HepG2 (cell line): ENCODE data around the gene AFAP1. TPM values are rescaled to one million over a fixed set of nuclear protein-coding genes. Genes with fewer than 3 reads are reported as not detected.

ENCODE experiments used
- ATAC-seq: fragments of 200-7000 bp; cut with Tn5 transposase; 3 replicates; pipeline ENCODE4 v1.9.1; 2020; ENCODE audit warnings: mild to moderate bottlenecking, moderate library complexity
- BruUV-seq: library from RNA; stranded (reverse); fragments of 400-500 nt; replicated peaks from 2 replicates; lab custom pipeline; 2021; lab: Mats Ljungman, UMichigan
- CTCF ChIA-PET: fragments of 300-600 bp; formaldehyde crosslinking; extraction: SDS; loops from one replicate; lab custom pipeline; 2021; ENCODE audit warnings: low total read pairs, inconsistent platforms, low intra/inter-chr PET ratio; lab: Yijun Ruan, JAX
- POLR2A ChIA-PET: fragments of 350-600 bp; sonication (Branson Sonifier 250); formaldehyde crosslinking; loops from one replicate; lab custom pipeline; 2020; ENCODE audit warnings: antibody characterized with exemption, inconsistent platforms; lab: Yijun Ruan, JAX
- DNase-seq: peaks from one replicate; pipeline ENCODE4 v3.0.0-alpha.2; 2015; ENCODE audit warnings: low spot score
- FAIRE-seq: peaks from 3 replicates; lab custom pipeline; 2011; peaks lifted over from hg19 to GRCh38; lab: Jason Lieb, UNC
- H2AFZ ChIP-seq: one replicate; pipeline ENCODE4 v1.6.1; 2011; ENCODE audit warnings: low read length, inconsistent platforms
- H3K27ac ChIP-seq: fragments of 300-600 bp; 3 replicates; pipeline ENCODE4 v1.8.0; 2011; ENCODE audit warnings: mixed run types, mild to moderate bottlenecking, mixed read lengths, low read length, inconsistent platforms; ENCODE audit not compliant: insufficient read depth; ENCODE audit errors: extremely low read length
- H3K27me3 ChIP-seq, 2 experiments: fragments of 200-600 bp in 1 of 2; 2 replicates in 1 of 2; 3 replicates in 1 of 2; pipeline versions ENCODE4 v1.6.0 to v1.8.0; 2011; ENCODE audit warnings: low read length in 2 of 2, mild to moderate bottlenecking in 2 of 2, moderate library complexity in 2 of 2, inconsistent platforms in 1 of 2; ENCODE audit not compliant: insufficient read depth in 2 of 2, control insufficient read depth in 1 of 2
- H3K36me3 ChIP-seq, 2 experiments: fragments of 200-600 bp in 1 of 2; replicated peaks in 1 of 2; 2 replicates in 1 of 2; 3 replicates in 1 of 2; pipeline versions ENCODE4 v1.5.1 to v1.8.0; 2011; ENCODE audit warnings: low read length in 2 of 2, inconsistent platforms in 1 of 2; ENCODE audit not compliant: insufficient read depth in 2 of 2, control insufficient read depth in 1 of 2
- H3K4me1 ChIP-seq: 2 replicates; pipeline ENCODE4 v1.5.1; 2012; ENCODE audit warnings: low read length, inconsistent platforms; ENCODE audit not compliant: insufficient read depth
- H3K4me2 ChIP-seq: 2 replicates; pipeline ENCODE4 v1.6.0; 2011; ENCODE audit warnings: low read depth, low read length, inconsistent platforms
- H3K4me3 ChIP-seq, 3 experiments: fragments of 200-600 bp in 1 of 3; sonication (generic), shearing (Covaris generic) in 1 of 3; replicated peaks in 1 of 3; 2 replicates each; pipeline ENCODE4 v1.5.1; 2011 to 2016; ENCODE audit warnings: low read length in 3 of 3, inconsistent platforms in 2 of 3, low read depth in 2 of 3, mild to moderate bottlenecking in 2 of 3, control low read depth in 1 of 3, mixed read lengths in 1 of 3; ENCODE audit not compliant: insufficient read depth in 1 of 3
- H3K79me2 ChIP-seq: one replicate; pipeline ENCODE4 v1.6.1; 2011; ENCODE audit warnings: low read length, inconsistent platforms; ENCODE audit not compliant: insufficient read depth
- H3K9ac ChIP-seq: 2 replicates; pipeline ENCODE4 v1.6.0; 2011; ENCODE audit warnings: mild to moderate bottlenecking, low read depth, low read length, inconsistent platforms; ENCODE audit not compliant: insufficient read depth
- H3K9me3 ChIP-seq: 2 replicates; pipeline ENCODE4 v1.5.1; 2012; ENCODE audit warnings: mild to moderate bottlenecking, low read length
- H4K20me1 ChIP-seq: 2 replicates; pipeline ENCODE4 v1.6.0; 2011; ENCODE audit warnings: inconsistent platforms, mild to moderate bottlenecking, low read length, moderate library complexity; ENCODE audit not compliant: insufficient read depth
- CCAR2 ChIP-seq: fragments of 200-400 bp; formaldehyde crosslinking; optimal IDR thresholded peaks from 2 replicates; pipeline ENCODE3; 2018; ENCODE audit warnings: low read depth, mild to moderate bottlenecking, low read length, moderate library complexity
- KDM6A ChIP-seq: IDR thresholded peaks from 2 replicates; pipeline ENCODE4 v1.6.1; 2016; ENCODE audit warnings: low read depth
- MAZ ChIP-seq, 2 experiments: sonication (generic) in 1 of 2; formaldehyde crosslinking in 1 of 2; IDR thresholded peaks; 2 replicates each; pipeline versions ENCODE4 v1.5.0 to v1.6.1; 2012 to 2020; ENCODE audit warnings: low read depth in 2 of 2, mild to moderate bottlenecking in 2 of 2, borderline replicate concordance in 1 of 2, improper control_type of control experiment in 1 of 2, low read length in 1 of 2, missing genetic modification reagents in 1 of 2, moderate library complexity in 1 of 2
- PCBP1 ChIP-seq: fragments of 200-400 bp; formaldehyde crosslinking; IDR thresholded peaks from 2 replicates; pipeline ENCODE4 v1.6.1; 2017; ENCODE audit warnings: mild to moderate bottlenecking, low read depth, low read length, borderline replicate concordance
- SIN3B ChIP-seq: fragments of 150-350 bp; IDR thresholded peaks from 2 replicates; pipeline ENCODE4 v1.6.1; 2014; ENCODE audit warnings: low read length
- TOE1 ChIP-seq: sonication (generic); formaldehyde crosslinking; IDR thresholded peaks from 2 replicates; pipeline ENCODE4 v1.4.0; 2020; ENCODE audit warnings: mild to moderate bottlenecking, missing genetic modification reagents
- ZFP37 ChIP-seq: sonication (generic); formaldehyde crosslinking; IDR thresholded peaks from 2 replicates; pipeline ENCODE4 v1.4.0; 2020; ENCODE audit warnings: missing genetic modification reagents, borderline replicate concordance
- ZNF160 ChIP-seq: sonication (generic); formaldehyde crosslinking; IDR thresholded peaks from 2 replicates; pipeline ENCODE4 v1.8.0; 2022; ENCODE audit warnings: mild to moderate bottlenecking, inconsistent platforms, missing genetic modification reagents
- ZNF567 ChIP-seq: sonication (generic); formaldehyde crosslinking; IDR thresholded peaks from 2 replicates; pipeline ENCODE4 v1.8.1; 2023; ENCODE audit warnings: mild to moderate bottlenecking, missing genetic modification reagents, borderline replicate concordance
- in situ Hi-C: cut with HindIII; loops from 2 replicates; pipeline ENCODE4 v1.10.0; 2017; ENCODE audit warnings: low pct_unique_long_range_greater_than_20kb; ENCODE audit not compliant: extremely low pct_ligation_motif_present
- intact Hi-C: fragments of 100-400 bp; cut with micrococcal nuclease; formaldehyde crosslinking; loops from one replicate; pipeline ENCODE4 v1.10.0; 2022; ENCODE audit not compliant: unreplicated experiment
- polyA plus RNA-seq, 8 experiments: library from polyadenylated mRNA; depleted of rRNA in 3 of 8; stranded (reverse) in 7 of 8; unstranded in 1 of 8; fragments of >200 nt; fragmentation: Illumina TruSeq in 4 of 8; extraction: Trizol in 4 of 8; gene quantifications; 2 replicates each; pipeline versions ENCODE4 v1.2.1 to v1.2.3, GENCODE V29; 2011 to 2016; ENCODE audit warnings: low read depth in 4 of 8, missing spikeins in 1 of 8, mixed read lengths in 1 of 8; ENCODE audit not compliant: insufficient read depth in 1 of 8
- total RNA-seq, 5 experiments: library from RNA; depleted of rRNA; stranded (reverse); fragments of >200 nt; fragmentation: Illumina TruSeq; extraction: Trizol; gene quantifications; 2 replicates each; pipeline ENCODE4 v1.2.3, GENCODE V29; 2016; ENCODE audit warnings: low read depth in 1 of 5
- TF ChIP-seq, protein P1 (sequence below): sonication (generic); formaldehyde crosslinking; IDR thresholded peaks from 2 replicates; pipeline ENCODE4 v1.8.0; 2022; ENCODE audit warnings: missing genetic modification reagents, low read depth, mild to moderate bottlenecking, borderline replicate concordance
- TF ChIP-seq, protein P2 (sequence below): sonication (generic); formaldehyde crosslinking; IDR thresholded peaks from 2 replicates; pipeline ENCODE4 v1.5.0; 2020; ENCODE audit warnings: missing genetic modification reagents
- TF ChIP-seq, protein P3 (sequence below), 2 experiments: IDR thresholded peaks; 2 replicates each; pipeline ENCODE4 v1.6.1; 2011 to 2012; ENCODE audit warnings: low read length in 2 of 2, borderline replicate concordance in 1 of 2, low read depth in 1 of 2, mild to moderate bottlenecking in 1 of 2, moderate library complexity in 1 of 2
- TF ChIP-seq, protein P4 (sequence below): sonication (generic); formaldehyde crosslinking; IDR thresholded peaks from 2 replicates; pipeline ENCODE4 v1.4.0; 2020; ENCODE audit warnings: missing genetic modification reagents

The AFAP1 gene
- total and polyA plus RNA-seq, 2 of the 13 experiments (the other 11 are each of a cell fraction or from before 2014, with no cell fraction given): 2.5 TPM

DNA sequence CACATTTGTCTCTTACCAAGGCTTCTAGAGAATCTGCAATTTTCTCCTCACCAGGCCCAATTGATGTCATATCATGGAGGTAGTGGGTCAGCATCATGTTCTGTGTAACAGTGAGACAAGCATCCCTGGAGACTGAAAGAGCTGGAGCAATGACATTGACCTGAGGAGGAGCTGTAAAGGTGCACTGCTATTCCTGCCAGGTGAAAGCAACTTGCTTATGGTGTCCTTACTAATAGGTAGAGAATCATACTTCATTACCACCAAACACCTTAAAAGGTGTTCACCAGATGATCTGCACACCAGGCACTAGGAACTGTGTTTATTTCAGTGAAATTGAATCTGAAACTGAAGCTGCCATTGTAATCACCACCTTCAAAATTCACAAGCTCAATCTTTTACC, 188.7 kb downstream of the AFAP1 start:
- Histone ChIP-seq H3K4me1 (peaks cover 43% of the 10 kb centered on the region), H3K27me3 (no peaks in the 10 kb centered on the region), H3K79me2 (no peaks in the 10 kb centered on the region), H3K27ac (peak overlapping the region; percentile 52), H4K20me1 (no peaks in the 10 kb centered on the region), H3K36me3 (no peaks in the 10 kb centered on the region), H3K4me2 (no peak overlapping the region), H2AFZ (no peak overlapping the region), H3K9ac (no peak overlapping the region), H3K9me3 (no peaks in the 10 kb centered on the region), H3K4me3 (no peak overlapping the region)
- no TSS peak for BruUV-seq
- TF ChIP-seq, protein P1, sequence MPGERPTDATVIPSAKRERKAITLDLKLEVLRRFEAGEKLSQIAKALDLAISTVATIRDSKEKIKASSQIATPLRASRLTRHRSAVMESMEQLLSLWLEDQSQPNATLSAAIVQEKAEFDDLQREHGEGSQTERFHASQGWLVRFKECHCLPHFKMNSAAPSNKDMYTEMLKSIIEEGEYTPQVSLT: no peak
- TF ChIP-seq PCBP1 (no peak), CCAR2 (no peak), ZNF160 (CRISPR knock-in tag) (no peak), KDM6A (no peak), SIN3B (no peak), TOE1 (CRISPR knock-in tag) (no peak), ZFP37 (no peak), MAZ (IDR thresholded peaks at IDR 0.05; ENCODE audit: borderline replicate concordance, low read depth, low read length) (no peak), MAZ (CRISPR knock-in tag; IDR thresholded peaks at IDR 0.05; ENCODE audit: low read depth) (no peak), ZNF567 (CRISPR knock-in tag) (no peak)
- TF ChIP-seq, protein P2, sequence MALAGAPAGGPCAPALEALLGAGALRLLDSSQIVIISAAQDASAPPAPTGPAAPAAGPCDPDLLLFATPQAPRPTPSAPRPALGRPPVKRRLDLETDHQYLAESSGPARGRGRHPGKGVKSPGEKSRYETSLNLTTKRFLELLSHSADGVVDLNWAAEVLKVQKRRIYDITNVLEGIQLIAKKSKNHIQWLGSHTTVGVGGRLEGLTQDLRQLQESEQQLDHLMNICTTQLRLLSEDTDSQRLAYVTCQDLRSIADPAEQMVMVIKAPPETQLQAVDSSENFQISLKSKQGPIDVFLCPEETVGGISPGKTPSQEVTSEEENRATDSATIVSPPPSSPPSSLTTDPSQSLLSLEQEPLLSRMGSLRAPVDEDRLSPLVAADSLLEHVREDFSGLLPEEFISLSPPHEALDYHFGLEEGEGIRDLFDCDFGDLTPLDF: no peak
- TF ChIP-seq, protein P3, sequence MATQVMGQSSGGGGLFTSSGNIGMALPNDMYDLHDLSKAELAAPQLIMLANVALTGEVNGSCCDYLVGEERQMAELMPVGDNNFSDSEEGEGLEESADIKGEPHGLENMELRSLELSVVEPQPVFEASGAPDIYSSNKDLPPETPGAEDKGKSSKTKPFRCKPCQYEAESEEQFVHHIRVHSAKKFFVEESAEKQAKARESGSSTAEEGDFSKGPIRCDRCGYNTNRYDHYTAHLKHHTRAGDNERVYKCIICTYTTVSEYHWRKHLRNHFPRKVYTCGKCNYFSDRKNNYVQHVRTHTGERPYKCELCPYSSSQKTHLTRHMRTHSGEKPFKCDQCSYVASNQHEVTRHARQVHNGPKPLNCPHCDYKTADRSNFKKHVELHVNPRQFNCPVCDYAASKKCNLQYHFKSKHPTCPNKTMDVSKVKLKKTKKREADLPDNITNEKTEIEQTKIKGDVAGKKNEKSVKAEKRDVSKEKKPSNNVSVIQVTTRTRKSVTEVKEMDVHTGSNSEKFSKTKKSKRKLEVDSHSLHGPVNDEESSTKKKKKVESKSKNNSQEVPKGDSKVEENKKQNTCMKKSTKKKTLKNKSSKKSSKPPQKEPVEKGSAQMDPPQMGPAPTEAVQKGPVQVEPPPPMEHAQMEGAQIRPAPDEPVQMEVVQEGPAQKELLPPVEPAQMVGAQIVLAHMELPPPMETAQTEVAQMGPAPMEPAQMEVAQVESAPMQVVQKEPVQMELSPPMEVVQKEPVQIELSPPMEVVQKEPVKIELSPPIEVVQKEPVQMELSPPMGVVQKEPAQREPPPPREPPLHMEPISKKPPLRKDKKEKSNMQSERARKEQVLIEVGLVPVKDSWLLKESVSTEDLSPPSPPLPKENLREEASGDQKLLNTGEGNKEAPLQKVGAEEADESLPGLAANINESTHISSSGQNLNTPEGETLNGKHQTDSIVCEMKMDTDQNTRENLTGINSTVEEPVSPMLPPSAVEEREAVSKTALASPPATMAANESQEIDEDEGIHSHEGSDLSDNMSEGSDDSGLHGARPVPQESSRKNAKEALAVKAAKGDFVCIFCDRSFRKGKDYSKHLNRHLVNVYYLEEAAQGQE (IDR thresholded peaks at IDR 0.05; ENCODE audit: borderline replicate concordance in 1 of 2, low read depth in 1 of 2, low read length in 2 of 2): no peak
- TF ChIP-seq, protein P4, sequence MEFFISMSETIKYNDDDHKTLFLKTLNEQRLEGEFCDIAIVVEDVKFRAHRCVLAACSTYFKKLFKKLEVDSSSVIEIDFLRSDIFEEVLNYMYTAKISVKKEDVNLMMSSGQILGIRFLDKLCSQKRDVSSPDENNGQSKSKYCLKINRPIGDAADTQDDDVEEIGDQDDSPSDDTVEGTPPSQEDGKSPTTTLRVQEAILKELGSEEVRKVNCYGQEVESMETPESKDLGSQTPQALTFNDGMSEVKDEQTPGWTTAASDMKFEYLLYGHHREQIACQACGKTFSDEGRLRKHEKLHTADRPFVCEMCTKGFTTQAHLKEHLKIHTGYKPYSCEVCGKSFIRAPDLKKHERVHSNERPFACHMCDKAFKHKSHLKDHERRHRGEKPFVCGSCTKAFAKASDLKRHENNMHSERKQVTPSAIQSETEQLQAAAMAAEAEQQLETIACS: no peak
- DNase-seq (no peak), FAIRE-seq (no peak), ATAC-seq (no peak)
- ChIA-PET CTCF (no interaction called here), POLR2A (no interaction called here)
- intact Hi-C loops: no loop called here
- in situ Hi-C loops: no loop called here
